Measurements from ENCODE around the gene PSMD1.
A peak's percentile ranks its signal among the peaks of the same experiment; 100 is the strongest.

Gene PSMD1

GRCh38 chr2:231182513-231182899 is 125.8 kb downstream of the PSMD1 start:
- peak overlapping the region; percentile 6; the same call in 1 of the 2 replicates for H3K4me3 ChIP-seq (ENCODE audit: low read depth, low read length)
- DNase-seq = no peak
- no peaks in the 10 kb centered on the region for H3K27me3 ChIP-seq
- H3K36me3 ChIP-seq = no peaks in the 10 kb centered on the region
- no peak for TF ChIP-seq CTCF (IDR thresholded peaks at IDR 0.05; ENCODE audit: low read depth, low read length)
- H3K4me1 ChIP-seq = peaks cover 22% of the 10 kb centered on the region
- no peaks in the 10 kb centered on the region for H3K9me3 ChIP-seq

GRCh38 chr2:231183851-231184250 is 127.2 kb downstream of the PSMD1 start:
- no peak for DNase-seq
- Histone ChIP-seq H3K4me3 (ENCODE audit: low read depth, low read length) (no peak overlapping the region), H3K9me3 (no peaks in the 10 kb centered on the region), H3K4me1 (peaks cover 28% of the 10 kb centered on the region), H3K36me3 (no peaks in the 10 kb centered on the region), H3K27me3 (no peaks in the 10 kb centered on the region)
- TF ChIP-seq CTCF (IDR thresholded peaks at IDR 0.05; ENCODE audit: low read depth, low read length) = no peak

GRCh38 chr2:231184319-231184718 is 127.7 kb downstream of the PSMD1 start:
- no peaks in the 10 kb centered on the region for H3K9me3 ChIP-seq
- peaks cover 28% of the 10 kb centered on the region for H3K4me1 ChIP-seq
- H3K4me3 ChIP-seq (ENCODE audit: low read depth, low read length) = no peak overlapping the region
- TF ChIP-seq CTCF (IDR thresholded peaks at IDR 0.05; ENCODE audit: low read depth, low read length) = no peak
- no peaks in the 10 kb centered on the region for H3K36me3 ChIP-seq
- DNase-seq = no peak
- no peaks in the 10 kb centered on the region for H3K27me3 ChIP-seq

GRCh38 chr2:231185050-231185725 is 128.5 kb downstream of the PSMD1 start:
- DNase-seq = no peak
- Histone ChIP-seq H3K36me3 (no peaks in the 10 kb centered on the region), H3K9me3 (no peaks in the 10 kb centered on the region), H3K4me1 (peaks cover 23% of the 10 kb centered on the region), H3K27me3 (no peaks in the 10 kb centered on the region), H3K4me3 (ENCODE audit: low read depth, low read length) (no peak overlapping the region)
- no peak for TF ChIP-seq CTCF (IDR thresholded peaks at IDR 0.05; ENCODE audit: low read depth, low read length)

- TF ChIP-seq CTCF (IDR thresholded peaks at IDR 0.05; ENCODE audit: low read depth, low read length) = no peak
- Histone ChIP-seq H3K27me3 (no peaks in the 10 kb centered on the region), H3K9me3 (no peaks in the 10 kb centered on the region), H3K4me3 (ENCODE audit: low read depth, low read length) (no peak overlapping the region), H3K36me3 (no peaks in the 10 kb centered on the region), H3K4me1 (peaks cover 20% of the 10 kb centered on the region)
- DNase-seq = no peak
These were observed 129.2 kb downstream of the PSMD1 start for GRCh38 chr2:231185886-231186285.

- DNase-seq = no peak
- no peak overlapping the region for H3K4me3 ChIP-seq (ENCODE audit: low read depth, low read length)
- no peaks in the 10 kb centered on the region for H3K9me3 ChIP-seq
- H3K36me3 ChIP-seq = no peaks in the 10 kb centered on the region
- TF ChIP-seq CTCF (IDR thresholded peaks at IDR 0.05; ENCODE audit: low read depth, low read length) = no peak
- peaks cover 18% of the 10 kb centered on the region for H3K4me1 ChIP-seq
- H3K27me3 ChIP-seq = no peaks in the 10 kb centered on the region
These were observed 129.7 kb downstream of the PSMD1 start for GRCh38 chr2:231186325-231186724.
